Stimulated activated CD8-positive, alpha-beta memory T cell treated with anti-CD3 and anti-CD28 coated beads, Interleukin-12 subunit alpha, Interleukin-12 subunit beta, amount 100 ng/mL, for 4 hours (primary cell): ENCODE data around the gene ENG.
A peak's percentile ranks its signal among the peaks of the same experiment; 100 is the strongest.
"Not testable (repeated sequence)": the region's sequence is repeated elsewhere in the genome, so short reads cannot be mapped to it uniquely, and the experiment has no call there.

ENCODE experiments used
- DNase-seq: peaks from one replicate; pipeline ENCODE4 v3.0.0-alpha.2; 2020; ENCODE audit warnings: low read depth

Gene ENG

DNA sequence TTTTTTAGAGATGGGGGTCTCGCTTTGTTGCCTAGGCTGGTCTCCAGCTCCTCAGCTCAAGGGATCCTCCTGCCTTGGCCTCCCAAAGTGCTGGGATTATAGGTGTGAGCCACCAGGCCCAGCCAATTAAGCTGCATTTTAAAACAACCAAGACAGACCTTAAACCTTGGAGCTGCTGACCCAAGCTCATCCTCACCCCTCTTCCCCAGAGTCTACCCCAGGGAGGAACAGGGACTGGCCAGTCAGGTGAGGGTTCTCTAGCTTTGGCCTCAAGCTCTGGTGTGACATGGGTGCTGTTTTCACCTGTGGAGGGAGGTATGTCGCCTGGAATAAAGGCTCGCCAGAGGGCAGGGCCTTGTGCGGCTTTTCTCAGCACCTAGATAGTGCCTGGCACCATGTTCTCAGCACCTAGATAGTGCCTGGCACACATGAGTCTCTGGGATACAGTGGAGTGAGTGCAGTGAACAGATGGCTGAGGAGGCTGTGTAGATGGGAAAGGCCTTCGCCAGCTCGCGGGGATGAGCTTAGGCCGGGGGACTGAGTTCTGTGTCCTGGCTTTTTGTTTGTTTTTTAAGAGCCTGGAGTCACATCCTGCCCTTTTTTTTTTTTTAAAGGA lies 61.3 kb downstream of the ENG start:
- no peak for DNase-seq

GRCh38 chr9:127792417-127793031 lies 61.9 kb downstream of the ENG start:
- no peak for DNase-seq

DNA sequence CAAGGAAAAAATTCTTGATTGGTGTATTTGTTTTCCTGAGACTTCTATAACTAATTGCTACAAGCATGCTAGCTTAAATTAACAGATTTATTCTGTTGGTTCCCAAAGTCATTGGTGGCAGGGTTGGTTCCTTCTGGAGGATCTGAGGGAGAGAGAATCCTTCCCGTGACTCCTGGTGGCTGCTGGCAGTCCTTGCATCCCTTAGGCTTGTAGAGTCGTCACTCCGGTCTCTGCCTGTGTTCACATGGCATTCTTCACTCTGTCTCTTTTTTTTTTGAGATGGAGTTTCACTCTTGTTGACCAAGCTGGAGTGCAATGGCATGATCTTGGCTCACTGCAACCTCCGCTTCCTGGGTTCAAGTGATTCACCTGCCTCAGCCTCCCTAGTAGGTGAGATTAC lies 63.4 kb downstream of the ENG start:
- no peak for DNase-seq

DNA sequence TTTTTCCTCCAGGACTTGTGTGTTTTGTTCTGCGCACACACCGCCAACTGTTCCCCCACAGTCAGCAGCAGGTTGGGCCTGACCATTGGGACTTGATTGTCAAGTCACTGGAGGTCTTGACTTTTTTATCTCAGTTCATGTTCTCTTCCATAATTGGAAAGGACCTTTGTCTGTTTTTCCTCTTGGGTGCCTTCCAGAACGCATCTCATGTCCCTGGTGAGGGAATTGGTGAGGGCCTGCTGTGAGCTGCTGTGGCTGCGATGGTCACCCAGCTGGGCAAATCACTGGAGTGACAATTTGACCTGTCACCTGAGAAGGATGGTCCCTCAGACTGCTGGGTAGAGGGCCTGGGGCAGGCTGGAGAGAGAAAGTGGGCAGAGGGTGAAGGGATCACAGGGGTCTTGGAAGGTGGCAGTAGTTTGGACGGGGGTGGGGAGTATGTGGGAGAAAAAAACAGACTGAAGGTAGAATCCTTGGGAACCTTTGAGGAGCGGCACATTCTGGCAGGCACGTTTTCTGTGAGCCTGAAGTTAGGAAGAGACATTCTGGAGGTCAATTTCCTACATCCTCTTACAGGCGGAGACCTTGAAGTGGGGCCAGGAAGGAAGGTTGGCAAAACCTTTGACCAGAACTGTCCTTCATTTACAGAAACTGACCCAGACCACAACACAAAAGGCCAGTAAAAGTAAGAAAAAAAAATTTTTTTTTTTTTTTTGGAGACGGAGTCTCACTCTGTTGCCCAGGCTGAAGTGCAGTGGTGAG lies 64.2 kb downstream of the ENG start:
- no peak for DNase-seq

- no peak for DNase-seq
Observed at GRCh38 chr9:127789179-127789578, 65.3 kb downstream of the ENG start.

DNA sequence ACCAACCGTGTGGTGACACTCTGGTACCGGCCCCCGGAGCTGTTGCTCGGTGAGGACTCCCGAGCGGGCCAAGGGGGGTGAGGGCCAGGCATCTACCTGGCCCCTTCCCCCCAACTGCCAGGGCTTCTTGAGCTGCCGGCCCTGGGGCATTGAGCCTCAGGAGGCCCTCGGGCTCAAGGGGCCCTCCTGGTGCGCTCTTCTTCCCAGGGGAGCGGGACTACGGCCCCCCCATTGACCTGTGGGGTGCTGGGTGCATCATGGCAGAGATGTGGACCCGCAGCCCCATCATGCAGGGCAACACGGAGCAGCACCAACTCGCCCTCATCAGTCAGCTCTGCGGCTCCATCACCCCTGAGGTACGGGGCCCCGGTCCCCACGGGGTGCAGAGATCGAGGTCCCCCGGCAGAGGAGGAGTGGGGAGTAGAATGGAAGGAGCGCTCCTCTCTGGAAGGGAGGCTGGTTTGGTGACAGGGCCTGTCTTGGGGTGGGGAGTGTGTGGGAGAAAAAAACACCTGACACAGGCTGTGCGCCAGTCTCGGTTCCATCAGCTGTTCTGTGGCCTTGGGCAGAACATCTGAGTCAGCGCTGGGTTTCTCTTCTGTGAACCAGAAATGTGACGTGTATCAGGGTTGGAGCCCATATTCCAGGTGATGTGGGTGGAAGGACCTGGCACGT lies 66.0 kb downstream of the ENG start:
- DNase-seq: no peak

DNA sequence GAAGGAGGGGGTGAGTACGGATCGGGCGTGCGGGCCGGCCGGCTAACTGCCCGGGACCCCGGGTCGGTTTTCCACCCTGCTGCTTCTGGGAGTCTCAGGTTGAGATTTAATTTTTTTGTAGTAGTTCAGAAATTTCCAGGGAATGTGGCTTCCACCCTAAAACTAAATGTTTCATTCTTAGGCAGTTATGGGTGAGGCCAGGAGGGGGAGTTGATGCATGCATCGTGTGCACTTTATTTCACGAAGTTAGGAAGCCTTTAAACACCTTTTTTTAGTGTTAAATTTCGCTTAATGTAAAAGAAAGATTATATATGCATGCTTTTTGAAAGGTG lies 67.7 kb downstream of the ENG start:
- DNase-seq: no peak

DNA sequence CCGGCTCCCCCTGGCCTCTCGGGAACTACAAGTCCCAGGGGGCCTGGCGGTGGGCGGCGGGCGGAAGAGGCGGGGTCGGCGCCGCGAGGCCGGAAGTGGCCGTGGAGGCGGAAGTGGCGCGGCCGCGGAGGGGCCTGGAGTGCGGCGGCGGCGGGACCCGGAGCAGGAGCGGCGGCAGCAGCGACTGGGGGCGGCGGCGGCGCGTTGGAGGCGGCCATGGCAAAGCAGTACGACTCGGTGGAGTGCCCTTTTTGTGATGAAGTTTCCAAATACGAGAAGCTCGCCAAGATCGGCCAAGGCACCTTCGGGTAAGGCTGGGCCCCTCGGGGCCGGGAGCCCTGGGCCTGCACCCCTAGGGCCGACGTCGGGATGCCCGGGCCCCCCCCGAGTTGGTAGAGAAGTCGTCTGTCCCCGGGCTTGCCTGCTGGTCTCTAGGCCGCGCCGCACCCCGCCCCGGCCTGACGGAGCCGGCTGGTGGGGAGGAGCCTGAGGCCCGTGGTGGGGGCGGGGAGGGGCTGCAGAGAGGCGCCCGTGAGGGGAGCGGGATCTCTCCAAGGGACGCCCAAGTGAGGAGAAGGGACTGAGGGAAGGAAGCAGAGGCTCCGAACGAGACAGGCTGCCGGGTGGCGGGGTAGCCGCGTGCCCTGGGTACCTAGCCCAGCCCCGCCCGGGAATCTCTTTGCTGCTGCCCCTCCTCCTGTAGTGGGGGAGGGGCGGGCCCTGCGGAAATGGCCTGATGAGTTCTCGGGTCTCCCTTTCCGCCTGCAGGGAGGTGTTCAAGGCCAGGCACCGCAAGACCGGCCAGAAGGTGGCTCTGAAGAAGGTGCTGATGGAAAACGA lies 68.3 kb downstream of the ENG start, which contains the start of gene CDK9:
TSS of gene CDK9 (plus strand) at position 102 of the 840 bp plus-strand sequence. CDS start at position 217, 115 bp downstream.
- DNase-seq: peak; percentile 91

DNA sequence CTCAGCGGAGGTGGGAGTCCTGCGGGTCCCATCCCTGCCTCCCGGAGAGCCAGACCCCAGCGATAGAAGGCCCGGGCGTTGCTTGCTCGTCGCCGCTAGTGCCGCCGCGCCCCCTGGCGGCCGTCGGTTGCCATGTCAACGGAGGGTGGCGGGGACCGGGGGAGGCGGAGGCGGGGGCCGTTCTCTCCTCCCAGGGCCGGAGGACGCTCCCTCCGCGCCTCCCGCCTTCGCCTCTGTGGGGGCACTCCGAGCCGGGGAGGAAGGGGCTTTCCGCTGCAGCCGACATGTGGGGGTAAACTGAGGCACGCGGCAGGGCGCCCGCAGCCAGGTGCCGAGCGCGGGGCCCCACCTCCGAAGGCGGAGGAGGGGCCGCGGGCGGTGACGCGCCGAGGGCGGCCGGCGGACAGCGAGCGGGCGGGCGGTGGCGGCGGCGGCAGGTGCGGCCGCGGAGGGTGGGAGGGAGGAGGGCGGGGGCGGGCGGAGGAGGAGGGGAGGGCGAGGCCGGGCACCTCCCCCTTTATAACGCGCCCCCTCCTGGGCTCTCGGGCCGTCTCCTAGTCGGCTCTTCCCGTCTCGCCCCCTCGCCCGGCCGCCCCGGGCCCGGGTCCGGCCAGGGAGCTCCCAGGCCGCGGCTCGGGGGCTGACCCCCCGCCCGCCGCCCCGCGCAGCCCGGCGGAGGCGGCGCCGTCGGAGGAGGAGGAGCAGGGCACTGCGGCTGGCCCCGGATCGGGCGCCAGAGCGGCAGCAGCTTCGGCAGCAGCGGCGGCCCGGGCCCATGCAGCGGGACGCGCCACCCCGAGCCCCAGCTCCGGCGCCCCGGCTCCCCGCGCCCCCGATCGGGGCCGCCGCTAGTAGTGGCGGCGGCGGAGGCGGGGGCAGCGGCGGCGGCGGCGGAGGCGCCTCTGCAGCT lies 69.2 kb downstream of the ENG start:
- DNase-seq: peak; percentile 84

DNA sequence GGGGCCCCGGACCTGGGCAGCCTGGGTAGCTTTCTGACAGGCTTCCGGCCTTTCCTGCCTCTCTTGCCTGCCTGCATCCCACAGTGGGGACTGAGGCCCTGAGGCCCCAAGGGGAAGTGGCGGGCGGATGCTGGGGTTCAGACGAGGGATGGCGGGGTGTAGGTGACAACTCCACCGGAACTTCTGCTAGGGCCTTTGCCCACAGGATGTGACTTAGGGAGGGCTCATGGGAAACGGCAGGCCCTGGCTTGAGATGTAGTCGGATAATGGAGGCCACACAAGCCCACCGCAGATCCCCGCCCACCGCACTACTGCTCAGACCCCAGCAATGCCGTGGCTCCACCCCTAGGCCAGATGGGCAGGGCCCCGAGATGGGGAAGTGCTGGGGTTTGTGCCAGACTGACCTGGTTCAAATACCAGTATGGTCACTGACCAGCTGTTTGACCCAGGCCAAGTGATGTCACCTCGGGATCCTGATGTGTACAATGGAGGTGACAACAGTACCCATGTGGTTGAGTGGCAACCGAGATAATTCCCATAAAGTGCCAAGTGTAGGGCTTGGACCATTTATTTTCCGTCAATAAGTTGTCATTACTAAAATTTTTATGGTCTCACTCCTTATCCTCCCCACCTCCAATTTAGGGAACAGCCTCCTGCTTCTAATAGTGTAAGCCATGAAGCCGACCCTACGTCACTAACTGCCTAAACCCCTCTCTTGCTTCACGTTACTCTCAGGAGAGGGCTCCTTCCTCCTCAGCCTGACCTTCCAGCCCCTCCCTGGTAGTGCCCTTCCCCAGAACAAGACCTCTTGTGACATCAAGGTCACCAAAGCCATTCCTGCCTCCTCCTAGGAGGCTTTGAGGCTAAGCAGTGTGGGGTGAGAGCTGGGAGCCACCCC lies 71.1 kb downstream of the ENG start:
- peak; percentile 56 for DNase-seq

DNA sequence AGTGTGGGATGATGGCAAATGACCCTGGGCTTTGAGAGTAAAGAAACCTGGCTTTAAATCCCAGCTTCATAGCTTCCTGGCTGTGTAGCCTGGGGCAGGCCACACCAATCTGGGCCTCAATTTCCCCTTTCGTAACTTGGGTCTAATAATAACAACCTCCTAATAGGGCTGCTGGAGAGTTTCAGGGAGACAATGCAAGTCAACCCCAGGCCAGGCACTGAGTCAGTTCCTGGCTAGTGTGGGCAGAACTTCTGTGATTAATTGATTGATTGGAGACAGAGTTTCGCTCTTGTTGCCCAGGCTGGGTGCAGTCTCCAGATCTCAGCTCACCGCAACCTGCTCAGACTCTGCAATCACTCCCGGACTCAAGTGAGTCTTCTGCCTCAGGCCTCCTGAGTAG lies 72.7 kb downstream of the ENG start:
- no peak for DNase-seq

DNA sequence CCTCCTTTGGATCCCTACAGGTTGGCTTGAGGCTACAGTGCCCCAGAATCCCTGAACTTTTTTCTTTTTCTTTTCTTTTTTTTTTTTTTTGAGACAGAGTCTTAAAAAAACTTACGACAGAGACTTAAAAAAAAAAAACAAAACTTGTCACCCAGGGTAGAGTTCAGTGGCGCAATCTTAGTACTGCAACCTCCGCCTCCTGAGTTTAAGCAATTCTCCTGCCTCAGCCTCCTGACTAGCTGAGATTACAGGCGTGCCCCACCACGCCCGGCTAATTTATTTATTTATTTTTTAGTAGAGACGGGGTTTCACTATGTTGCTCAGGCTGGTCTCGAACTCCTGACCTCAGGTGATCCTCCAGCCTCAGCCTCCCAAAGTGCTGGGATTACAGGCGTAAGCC lies 73.5 kb downstream of the ENG start:
- not testable (repeated sequence) for DNase-seq

DNA sequence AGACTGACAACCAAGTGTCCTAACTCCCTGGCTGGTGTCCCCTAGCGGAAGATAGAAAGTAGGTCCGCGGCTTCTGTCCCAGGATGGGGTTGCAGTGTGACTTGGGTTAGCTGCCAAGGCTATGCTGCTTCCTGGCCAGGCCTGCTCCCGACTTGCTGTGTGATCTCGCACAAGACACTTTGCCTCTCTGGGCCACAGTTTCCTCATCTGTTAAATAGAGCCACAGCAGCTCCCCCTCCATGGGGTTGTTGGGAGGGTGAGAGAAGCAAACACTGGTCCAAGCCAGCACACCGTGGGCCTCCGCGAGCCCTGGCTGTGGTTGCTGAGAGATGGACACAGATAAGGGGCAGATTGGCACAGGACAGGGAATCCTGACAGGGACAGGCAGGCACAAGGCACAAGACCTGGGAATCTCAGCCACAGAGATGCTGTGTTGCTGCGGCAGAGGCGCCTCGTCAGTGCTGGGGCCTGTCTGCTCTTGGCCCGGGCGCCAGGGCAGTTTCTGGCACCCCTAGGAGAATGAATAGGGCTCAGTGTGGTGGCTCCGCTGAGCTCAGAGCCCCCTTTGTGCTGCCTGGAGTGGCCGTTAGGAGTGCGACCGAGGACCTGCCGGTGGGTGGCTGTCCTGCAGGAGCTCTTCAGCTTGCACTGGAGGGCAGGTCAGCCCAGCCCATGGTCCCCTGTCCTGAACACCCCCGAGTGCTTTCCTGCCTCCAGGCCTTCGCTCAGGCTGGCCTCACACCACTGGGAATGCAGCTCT lies 74.2 kb downstream of the ENG start:
- no peak for DNase-seq

DNA sequence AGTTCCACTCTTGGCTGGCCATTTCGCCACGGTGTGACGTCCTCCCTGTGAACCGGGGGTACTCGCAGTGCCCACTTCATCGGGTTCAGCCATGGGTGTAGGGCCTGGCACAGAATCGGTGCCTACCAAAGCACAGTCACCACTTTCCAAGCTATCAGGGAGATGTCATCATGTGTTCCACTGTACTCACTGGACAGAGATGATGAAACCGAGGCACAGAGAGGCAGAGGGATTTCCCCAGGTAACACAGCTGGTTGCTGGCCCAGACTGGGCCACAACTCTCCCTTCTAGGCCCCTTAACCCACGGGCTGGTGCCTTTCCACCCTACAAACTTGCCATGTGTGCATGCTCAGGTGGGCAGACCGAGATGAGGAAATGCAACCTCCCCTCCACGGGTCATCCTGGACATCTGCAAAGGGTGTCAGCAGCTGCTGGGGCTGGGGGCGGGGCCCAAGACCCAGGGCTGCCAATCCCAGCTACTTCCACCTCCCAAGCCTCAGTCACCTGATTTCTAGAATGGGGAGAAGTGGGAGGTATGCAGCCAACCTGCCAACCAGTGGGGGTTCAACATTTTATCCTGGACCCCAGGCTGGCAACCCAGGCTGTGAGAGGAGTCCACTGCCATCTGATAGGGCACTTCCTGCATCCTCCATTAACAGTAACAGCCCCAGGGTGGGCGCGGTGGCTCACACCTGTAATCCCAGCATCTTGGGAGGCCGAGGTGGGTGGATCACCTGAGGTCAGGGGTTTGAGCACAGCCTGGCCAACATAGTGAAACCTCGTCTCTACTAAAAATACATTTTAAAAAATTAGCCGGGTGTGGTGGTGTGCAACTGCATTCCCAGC lies 75.1 kb downstream of the ENG start:
- peak; percentile 53 for DNase-seq

DNA sequence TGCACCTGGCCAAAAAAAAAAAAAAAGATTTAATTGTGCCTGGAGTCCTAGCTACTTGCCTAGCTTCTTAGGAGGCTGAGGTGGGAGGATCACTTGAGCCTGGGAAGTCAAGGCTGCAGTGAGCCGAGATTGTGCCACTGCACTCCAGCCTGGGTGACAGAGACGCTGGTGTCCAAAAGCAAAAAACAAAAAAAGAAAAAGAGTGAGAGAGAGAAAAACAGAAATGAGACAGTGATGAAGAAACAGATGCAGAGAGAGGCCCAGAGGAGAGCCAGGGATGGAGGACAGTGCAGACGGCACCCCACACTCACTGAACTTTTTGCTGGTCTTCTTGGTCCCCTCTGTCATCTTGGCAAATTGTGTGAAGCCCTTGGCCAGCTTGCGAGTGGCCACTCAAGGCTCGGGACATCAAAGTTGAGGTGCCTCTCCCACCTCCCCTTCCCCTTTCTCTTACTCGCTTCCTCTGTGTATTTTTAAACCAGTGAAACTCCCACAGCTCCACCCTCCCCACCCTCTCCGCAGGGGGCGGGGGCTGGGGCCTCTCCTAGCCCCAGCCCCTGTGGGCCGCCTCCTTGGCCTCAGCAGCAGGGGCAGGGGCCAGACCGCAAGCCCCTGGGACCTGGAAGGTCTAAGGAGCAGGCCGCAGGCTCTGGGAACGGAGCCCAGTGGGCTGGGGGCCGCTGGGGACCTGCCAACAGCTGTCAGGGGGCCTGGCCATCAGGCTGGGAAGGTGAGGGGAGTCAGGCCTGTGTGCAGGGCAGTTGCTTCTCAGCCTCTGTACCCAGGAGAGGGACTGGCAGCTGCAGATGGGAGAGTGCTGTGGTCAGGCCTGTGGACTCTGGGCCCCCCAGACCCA lies 76.0 kb downstream of the ENG start, which contains the start of gene SH2D3C:
TSS of gene SH2D3C (minus strand) at position 387 of the 856 bp plus-strand sequence. CDS start at position 348, 39 bp downstream.
- DNase-seq: no peak

GRCh38 chr9:127777368-127777980 lies 77.0 kb downstream of the ENG start:
- DNase-seq: no peak

- DNase-seq: no peak
Observed at GRCh38 chr9:127776924-127777289, 77.6 kb downstream of the ENG start.
